HG03571 (cell line): Measurements from ENCODE around the gene UBTF.

Source experiments
- ATAC-seq: cut with Tn5 transposase; IDR thresholded peaks from one replicate; pipeline ENCODE4 v1.9.1; 2021; ENCODE audit not compliant: unreplicated experiment

Gene UBTF

DNA sequence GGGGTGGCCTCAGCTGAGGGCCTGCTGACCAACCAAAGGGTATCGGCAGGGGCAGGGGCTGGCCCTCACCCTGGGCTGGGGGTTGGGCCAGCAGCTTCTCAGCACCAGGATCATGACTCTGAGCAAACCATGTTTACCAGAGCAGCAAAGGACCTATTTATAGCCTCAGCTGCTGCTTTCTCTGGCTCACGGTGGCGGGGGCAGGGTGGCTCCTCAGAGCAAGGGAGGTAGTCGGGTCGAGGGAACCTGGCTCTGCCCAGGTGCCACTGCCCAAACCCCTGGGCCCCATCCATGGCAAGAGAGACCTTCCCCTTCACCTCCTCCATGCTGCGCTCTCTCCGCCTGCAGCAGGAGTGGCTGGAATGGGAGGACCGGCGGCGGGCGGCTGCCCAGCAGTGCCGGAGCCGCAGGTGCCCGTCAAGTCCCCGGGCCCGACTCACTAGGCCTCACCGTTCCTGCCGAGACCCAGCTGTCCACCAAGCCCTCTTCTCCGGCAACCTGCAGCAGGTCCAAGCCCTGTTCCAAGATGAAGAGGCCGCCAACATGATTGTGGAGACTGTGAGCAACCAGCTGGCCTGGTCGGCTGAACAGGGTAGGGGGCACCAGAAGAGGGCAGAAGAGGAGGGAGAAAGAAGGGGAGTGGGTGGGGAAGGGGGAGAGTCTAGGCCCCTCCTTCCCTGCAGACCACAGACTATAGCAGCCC lies 48.8 kb downstream of the UBTF start, which contains the start of gene ASB16:
ASB16 (plus strand) TSS at position 206 of the 703 bp plus-strand sequence; CDS start at position 292, 86 bp downstream.
- ATAC-seq: no peak

DNA sequence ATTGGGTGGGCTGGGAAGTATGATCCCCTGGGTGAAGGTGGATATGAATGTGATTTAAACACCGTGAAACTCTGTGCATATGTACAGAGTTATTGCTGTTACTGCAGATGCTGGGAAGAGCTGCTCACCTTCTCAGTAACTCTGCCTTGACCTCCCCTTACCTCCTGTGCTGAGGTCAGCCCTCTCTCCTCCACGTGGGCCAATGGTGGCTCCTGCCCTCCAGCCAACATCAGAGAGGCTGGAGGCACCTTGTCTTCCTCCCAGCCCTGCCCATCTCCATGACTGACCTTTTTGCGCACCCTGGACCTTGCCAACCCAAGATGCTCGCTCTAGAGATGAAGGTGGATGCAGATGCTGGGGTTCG lies 49.4 kb downstream of the UBTF start:
- no peak for ATAC-seq

DNA sequence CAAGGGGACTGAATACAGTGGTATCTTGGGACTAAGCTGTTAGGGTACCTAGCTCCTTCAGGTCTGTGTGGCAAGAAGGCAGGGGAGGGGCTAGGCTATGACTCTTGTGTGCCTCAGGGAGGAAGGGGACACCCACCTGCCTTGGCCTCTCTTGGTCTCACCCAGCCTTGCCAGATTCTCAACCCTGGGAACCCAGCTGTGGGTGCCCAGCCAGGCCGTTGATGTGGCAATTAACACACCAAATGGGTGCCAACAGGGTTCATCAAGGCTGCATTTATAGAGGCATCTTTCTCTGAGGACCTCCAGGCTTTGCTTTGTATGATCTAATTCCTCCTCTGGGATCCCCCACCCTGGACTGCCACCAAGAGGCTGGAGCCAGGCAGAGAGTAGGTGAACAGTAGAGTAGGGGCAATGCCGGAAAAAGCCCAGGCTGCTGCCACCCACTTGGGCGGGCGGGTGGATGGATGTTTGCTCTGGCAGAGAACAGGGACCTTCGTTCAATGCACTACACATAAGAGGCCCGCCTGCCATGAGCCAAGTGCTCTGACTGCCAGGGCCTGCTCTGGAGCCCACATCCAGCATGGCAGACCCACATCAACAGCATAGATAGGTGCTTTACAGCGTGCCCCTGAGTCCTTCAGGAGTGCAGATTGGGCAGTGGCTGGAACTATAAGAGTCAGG lies 52.2 kb downstream of the UBTF start:
- ATAC-seq: no peak

DNA sequence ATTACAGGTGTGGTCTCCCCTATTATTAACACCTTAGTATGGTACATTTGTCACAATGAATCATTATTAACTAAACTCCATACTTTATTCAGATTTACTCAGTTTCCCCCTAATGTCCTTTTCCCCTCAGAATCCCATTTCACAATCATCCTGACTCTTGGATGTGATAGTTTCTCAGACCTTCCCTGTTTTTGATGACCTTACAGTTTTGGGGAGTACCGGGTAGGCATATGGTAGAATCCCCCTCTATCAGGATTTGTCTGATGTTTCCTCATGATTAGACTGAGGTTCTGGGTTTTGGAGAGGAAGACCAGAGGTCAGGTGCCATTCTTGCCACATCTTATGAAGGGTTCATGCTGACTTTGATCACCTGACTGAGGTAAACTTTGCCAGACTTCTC lies 55.0 kb downstream of the UBTF start:
- no peak for ATAC-seq

DNA sequence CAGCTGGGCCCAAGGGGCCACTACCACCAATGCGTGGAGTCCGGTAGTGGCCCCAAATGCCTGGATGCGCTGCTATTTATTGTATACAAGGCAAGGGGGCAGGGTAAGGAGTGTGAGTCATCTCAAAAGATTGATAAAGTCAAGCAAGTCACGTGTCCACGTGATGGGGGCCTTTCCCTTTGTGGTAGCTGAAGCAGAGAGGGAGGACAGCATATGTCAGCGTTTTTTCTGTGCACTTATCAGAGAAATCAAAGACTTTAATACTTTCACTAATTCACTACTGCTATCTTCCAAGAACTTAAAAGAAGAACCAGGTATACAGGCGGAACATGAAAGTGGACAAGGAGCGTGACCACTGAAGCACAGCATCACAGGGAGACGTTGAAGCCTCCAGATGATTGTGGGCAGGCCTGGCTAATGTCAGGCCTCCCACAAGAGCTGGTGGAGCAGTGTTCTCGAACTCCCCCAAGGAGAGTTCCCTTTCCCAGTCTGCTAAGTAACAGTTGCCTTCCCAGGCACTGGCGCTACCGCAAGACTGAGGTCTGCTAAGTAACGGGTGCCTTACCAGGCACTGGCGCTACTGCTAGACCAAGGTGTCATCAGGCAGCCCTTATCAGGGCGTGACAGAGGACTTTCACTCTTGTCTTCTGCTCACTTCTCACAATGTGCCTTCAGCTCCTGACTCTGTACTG lies 59.8 kb downstream of the UBTF start:
- no peak for ATAC-seq

DNA sequence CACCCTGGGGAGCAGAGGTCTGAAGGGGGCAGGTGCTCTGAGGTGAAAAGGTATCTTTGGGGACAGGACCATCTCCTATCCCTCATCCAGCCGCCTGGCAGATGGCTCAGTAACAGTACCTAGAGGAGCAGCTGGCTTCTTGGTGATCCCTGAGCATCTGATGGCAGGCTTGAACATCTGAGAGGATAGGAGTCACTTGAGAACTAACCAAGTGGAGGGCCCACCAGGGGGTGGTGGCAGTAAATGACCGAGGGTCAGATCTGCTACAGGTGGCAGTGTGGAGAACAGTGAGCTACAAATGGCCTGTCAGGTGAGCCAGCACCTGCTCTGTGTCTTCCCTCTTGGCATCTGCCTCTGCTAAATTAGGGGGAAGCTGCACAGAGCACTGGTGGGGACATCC lies 64.0 kb downstream of the UBTF start:
- ATAC-seq: no peak
